ENCODE data around the gene LPP.

GRCh38 chr3:188421836-188422540 lies 268.0 kb downstream of the LPP start:
- TF ChIP-seq CTCF (IDR thresholded peaks at IDR 0.05; ENCODE audit: insufficient read depth, low read length, poor library complexity, severe bottlenecking) (no peak), EZH2phosphoT487 (conservative IDR thresholded peaks at IDR 0.05; ENCODE audit: low read length) (no peak)

Data from SU-DHL-6 (cell line).